ENCODE results near the gene CCDC149.
A peak's percentile ranks its signal among the peaks of the same experiment; 100 is the strongest.

Gene CCDC149

DNA sequence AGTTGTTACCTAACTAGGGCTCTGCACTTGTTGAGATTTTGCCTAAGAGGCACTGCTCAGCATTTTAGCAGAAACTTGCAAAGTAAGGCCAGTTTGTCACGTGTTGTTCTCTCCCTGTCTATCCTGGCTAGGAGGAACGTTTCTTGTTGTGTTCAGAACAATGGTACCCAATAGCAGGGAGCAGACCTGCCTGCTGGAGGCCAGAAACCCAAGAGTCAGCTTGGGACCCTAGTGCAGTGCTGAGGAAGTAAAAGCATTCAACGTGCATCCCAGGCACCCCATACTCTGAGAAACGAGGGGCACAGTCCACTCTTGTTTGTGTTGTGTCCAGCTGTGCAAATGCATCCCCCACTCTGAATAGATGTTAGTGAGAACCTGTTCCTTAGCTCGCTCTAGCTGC is 75.1 kb downstream of the CCDC149 start:
- DNase-seq, result no peak

DNA sequence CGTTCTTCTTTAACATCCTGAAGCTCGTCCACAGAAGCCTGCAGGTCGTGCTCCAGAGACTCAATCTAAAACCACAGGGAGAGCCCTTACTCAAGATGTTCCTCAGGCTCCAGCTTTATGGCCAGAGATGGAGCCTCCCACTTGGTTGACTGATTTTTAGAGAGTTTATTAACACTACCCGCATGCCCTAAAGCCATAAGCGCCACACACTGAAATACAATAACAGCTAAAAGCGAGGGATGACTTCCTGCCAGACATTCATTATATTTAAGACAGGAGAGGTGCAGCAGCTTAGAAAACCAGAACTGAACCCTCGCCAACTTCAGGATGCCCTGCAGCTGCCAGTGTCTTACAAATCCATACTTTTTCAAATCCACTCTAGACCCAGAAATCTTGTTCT is 75.5 kb downstream of the CCDC149 start:
- DNase-seq, result no peak

GRCh38 chr4:24836661-24837242 is 76.1 kb downstream of the CCDC149 start:
- no peak for DNase-seq

DNA sequence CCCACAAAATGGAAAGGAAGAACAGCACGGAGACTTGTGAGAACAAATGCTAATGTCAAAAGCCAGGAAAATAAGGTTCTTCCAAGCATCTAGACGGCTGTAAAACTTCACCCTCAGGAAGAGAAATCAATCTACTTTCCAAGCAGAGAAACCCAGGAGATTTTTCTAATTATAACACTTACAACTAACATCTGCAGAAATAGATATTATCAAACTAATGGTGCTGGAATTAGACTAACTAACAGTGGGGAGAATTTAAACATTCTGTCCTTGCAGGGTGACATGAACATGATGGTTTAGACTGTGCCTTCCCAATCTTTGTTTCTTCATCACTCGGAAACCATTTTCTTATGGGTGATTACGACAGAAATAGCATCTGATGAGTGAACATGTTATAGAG is 77.1 kb downstream of the CCDC149 start:
- DNase-seq, result no peak

- no peak for DNase-seq
Observed at GRCh38 chr4:24831637-24832036, 81.2 kb downstream of the CCDC149 start.

DNA sequence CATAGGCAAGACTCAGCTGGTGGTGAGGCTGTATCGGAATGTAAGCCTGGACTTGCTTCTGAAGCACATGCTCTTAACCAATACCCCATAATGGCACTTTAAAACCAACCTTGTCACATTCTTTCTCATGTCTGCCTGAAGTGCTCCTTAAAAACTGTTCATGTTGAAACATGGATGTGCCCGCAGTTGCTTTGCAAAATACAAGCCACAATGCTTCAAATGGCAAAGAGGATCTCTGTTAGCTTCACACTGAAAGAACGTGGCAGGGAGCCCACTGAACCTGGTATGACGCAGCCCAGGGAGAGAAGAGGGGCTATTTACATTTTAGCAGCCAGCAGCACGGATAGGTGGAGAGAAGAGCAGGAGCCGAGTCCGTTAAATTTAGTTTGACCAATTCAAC is 88.1 kb downstream of the CCDC149 start:
- DNase-seq, result no peak

DNA sequence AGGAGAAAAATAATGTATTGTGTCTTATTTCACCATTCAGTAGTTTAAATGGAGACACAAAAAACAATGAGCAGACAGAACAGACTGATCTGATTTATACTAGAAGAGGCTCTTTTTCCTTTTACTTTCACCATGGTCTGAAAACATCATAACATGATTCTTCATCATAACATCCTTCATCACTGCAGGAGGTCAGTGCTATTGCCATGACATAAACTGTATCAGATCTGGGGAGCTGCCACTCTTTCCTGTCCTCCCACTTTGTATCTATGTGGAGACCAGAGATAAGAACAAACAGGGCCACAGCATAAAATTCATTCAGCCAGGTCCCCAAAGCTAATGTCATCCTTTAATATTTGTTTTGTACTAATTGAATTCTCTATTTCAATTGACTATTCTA is 92.3 kb downstream of the CCDC149 start:
- DNase-seq, result no peak

GRCh38 chr4:24816797-24817196 is 96.0 kb downstream of the CCDC149 start:
- peak; percentile 15 for DNase-seq

DNA sequence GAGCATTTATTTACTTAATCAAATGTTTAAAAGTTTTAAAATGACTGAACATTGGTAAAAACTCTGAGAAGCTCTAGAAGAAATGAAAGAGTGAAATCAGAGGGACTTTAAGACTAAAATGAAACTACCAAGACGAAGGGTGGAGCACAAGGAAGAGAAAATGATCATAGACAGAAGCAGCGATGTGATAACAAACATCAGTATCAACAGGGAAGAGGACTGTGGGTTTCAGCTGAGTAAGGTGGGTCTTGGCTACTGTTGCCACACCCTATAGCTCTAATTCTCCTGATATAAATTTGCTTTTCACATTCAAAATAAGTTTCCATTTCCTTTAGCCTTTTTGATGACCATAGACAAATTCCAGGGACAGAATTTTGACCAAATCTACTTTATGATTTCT is 99.1 kb downstream of the CCDC149 start:
- no peak for DNase-seq

DNA sequence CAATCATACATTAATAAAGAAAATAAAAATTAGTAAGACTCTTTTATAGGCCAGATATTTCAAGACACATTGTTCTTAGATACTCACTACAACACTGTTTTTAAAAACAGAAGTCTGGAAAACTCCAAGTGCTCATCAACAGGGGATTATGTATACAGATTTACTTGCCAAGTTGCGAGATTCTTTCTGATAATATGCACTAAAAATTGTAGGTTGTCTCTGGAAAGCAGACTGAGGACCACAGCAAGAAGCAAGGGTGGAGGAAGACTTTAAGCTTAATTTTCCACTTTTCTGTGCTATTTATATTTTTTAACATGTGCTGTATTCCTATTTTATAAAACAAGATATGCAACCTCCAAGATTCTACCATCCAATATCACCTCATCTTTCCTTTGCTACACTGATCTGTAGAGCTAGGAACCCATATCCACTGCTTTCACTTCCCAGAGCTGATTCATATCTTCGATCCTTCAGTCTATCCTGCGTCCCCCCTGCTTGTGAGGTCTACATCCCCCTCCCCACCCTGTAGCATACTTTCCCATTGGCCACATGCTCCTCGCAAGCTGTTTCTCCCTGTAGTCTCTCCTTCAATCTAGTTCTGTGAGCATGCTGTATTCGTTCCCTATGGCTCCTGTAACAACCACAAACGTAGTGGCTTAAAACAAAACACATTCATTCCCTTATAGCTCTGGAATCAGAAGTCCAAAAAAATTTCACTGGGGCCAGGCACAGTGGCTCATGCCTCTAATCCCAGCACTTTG is 101.8 kb downstream of the CCDC149 start:
- no peak for DNase-seq

GRCh38 chr4:24809815-24810405 is 102.9 kb downstream of the CCDC149 start:
- DNase-seq, result peak; percentile 19

DNA sequence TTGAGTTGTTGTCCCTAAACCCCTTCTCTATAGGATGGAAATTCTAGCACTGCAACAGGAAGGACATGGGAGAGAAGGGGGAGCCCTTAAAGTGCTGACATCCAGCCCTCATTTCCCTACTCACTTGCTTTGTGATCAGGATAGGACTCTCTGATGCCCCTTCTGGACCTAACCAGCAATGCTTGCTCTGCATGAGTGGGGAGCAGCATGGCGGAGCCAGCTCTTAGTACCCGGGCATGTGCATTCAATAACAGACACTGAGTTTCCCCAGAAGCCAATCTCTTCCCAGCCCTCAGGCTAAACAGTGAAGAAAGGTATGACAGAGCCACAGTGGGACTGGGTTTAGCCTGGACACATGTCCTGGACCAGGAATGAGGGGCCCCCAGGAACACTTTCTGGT is 103.5 kb downstream of the CCDC149 start:
- DNase-seq, result no peak

DNA sequence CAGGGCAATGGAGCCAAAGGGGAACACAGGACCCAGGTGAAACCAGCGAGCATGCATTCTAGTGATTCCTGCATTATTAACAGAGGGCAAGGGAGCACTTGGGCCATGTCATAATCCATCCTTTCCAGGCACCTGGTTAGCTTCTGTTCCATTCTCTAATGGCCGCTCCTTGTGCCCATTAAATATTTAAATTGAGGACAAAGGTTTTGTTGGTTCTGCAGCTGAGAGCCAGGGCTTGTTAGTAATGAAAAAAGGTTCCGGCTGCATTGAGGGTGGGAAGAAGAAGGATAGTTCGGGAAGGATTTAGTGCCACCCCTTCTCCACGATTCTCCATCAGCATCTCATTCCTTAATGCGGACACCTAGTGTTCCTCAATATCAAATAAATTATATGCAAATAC is 103.9 kb downstream of the CCDC149 start:
- DNase-seq, result no peak

DNA sequence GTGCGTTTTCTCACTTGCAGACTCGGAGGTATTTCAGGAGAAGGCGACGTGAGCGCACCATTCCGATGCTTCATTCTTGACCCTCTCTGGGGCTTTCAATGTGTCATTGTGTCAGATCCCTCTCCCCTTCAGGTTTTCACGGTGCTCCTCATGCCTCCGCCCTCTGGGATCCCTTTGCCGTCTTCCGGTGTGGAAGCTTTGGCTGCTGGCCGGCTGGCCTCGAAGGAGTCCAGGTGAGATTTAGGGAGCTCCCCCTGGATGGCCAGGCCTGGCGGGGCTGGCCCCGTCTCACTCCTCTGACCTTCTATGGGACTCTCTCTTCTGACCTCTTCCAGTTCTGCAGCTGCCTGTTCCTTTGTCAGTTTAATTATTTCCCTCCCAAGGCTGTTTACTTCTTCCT is 104.6 kb downstream of the CCDC149 start:
- DNase-seq, result no peak

- no peak for DNase-seq
Observed at GRCh38 chr4:24807611-24808010, 105.2 kb downstream of the CCDC149 start.

- DNase-seq, result no peak
Observed at GRCh38 chr4:24806206-24806990, 106.4 kb downstream of the CCDC149 start.

DNA sequence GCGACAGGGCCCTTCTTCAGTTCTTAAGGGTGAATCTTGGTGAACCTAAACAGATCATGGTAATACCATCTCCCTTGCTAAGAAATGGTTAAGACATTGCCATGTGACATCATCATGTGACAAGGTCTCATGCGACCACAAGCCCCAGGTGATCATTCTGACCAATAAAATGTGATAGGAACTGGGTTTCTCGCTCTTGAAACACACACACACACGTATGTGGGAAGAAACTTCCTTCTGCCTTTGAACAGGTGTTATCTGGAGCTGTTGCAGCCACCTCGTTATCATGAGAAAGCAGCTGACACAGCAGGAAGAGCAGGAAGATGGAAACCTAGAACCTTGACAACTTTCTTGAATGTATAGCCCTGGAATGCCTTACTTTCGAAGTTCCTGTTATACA is 107.3 kb downstream of the CCDC149 start:
- no peak for DNase-seq

DNA sequence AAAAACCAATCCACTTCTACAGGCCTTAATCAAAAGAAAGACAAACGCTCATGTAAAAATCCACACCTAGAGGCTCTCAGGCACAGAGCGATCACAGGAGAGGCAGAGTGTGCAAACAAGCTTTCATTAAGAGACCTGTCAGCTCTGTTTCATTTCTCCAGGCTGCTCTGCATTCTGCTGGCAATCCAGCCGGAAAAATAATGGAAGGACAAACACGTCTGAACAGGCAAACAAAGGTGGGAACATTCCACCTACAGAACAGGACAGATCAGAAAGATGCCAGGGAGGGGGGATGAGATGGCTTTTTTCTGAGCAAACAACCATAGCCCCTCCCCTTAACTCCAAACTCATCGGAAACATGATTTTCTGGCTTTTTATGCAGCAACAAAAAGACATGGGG is 107.8 kb downstream of the CCDC149 start:
- no peak for DNase-seq

- no peak for DNase-seq
Observed at GRCh38 chr4:24802648-24803047, 110.2 kb downstream of the CCDC149 start.

DNA sequence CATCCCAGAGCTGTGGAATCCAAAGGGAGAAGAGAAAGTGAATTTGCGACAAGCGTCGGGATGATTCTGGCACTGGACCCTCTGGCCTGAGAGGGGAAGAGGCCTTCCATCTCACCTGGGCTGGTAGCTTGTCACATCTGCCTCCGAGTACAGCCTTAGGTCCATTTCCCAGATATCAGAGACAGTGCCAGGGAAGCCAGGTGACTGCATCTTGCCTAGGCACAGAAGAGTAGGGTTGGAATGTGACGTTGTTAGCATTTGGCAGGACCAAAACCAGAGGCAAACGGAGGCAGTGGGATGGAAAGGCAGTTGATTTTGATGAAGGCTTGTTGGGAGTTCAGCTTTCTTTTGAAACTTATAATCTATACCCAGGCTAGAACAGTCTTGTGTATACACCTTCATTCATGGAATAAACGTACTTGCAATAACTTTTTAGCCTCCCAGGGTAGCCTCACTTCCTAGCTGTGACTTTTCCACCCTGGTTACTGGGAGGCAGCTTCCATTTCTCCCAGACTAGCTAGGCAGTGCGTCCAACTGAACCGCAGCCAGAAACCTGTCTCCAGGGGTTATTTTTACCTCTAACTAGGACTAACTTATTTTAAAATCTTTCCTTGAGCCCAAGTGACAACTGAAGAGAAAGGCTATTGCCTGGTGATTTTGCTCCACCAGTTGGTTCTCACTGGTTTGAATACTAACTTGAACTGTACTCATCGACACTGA is 111.5 kb downstream of the CCDC149 start:
- DNase-seq, result no peak

- peak; percentile 19 for DNase-seq
Observed at GRCh38 chr4:24800325-24800895, 112.4 kb downstream of the CCDC149 start.
